GM21825 (cell line): ENCODE data around the gene CEP120.
"Not testable (repeated sequence)": the region's sequence is repeated elsewhere in the genome, so short reads cannot be mapped to it uniquely, and the experiment has no call there.

ENCODE experiments used
- ATAC-seq: cut with Tn5 transposase; IDR thresholded peaks from one replicate; pipeline ENCODE4 v1.9.1; 2021; ENCODE audit warnings: mild to moderate bottlenecking, moderate library complexity; ENCODE audit not compliant: unreplicated experiment

Gene CEP120

DNA sequence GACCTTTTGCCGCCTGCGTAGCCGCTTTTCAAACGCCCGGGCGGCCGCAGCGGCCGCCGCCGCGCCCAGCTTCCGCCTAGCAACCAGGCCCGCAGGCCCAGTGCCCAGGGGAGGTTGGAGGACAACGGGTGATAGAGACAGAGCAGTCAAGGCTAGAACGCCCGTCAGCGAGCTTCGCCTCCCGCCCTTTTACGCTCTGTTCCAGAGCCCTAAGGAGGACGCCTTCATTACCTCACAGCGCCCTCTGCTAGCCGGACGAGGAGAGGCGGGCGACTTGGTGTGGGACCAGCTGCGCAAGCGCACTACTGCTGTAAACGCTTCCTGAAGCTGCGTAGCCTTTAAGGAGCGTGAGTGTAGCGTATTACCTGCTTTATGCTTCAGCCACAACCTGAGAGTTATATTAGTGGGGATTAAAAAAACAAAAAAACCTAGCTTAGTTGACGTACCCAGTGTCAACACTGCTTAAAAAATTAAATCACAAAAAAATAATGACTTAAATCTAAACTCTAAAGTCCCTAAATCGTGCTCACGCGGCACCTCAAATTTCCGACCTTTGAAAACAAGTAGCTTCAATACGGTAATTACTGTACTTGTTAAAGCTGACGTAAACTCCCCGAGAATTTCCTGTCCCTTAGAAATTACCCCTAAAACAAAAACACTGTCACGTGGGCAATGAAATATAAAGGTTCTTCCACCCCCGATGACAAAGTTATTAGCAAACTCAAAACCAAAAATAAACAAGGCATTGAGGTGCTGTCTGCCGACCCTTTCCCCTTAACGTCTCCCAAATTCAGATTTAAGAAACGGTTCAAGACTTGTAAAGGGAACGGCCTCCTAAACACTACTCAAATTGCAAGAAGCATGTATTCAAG is at the start of gene CEP120:
Gene CEP120, minus strand, starts transcription at position 126 of the 872 bp plus-strand sequence. CDS start 405 bp downstream, outside the sequence.
- ATAC-seq, result peak; percentile 99

DNA sequence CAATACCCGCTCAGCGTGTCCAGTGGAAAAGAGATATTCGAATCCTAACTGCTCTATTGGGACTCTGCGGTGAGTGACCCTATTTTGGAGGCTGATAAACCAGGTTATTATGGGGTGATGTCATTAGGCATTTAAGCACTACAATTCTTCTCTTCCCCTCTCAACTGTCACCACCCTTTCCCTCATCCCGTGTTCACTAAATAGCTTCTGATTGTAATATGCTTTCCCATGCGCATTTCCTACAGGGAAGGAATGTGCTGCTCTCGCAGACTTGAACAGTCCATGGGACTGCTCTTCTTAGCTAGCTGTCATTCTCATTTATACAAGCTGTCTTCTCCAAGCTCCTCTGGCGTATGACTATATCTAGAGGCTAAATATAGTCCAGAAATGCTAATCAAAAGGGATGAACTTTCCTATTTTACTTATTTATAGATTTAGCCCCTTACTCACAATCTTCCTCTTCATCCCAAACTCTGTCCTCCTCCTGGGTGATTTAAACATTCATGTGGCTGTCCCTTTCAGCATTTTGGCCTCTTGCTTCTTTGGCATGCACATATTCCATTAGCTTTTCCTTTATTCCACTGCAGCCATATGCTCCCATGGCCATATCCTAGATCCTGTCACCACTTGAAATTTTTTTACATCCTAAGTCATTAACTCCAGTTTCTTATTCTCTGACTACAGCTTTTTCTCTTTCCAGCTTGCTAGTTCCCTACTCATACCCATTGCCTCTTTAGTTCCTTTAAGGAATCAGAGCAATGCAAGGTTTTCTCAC is 49.1 kb upstream of the CEP120 start:
- ATAC-seq, result no peak

DNA sequence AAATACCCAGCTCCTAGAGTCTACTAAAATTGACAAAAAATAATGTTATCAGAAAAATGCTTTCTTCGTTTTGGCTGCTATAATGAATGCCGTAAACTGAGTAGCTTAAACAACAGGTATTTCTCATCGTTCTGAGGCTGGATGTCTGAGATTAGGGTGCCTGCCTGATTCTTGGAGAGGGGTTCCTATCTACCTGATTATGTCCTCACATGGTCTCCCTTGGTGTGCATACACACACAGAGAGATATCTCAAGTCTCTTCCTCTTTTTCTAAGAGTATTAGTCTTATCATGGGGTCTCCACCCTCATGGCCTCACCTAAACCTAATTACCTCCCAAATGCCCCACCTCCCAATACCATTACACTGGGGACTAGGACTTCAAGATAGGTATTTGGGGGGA is 48.2 kb upstream of the CEP120 start:
- ATAC-seq, result no peak

DNA sequence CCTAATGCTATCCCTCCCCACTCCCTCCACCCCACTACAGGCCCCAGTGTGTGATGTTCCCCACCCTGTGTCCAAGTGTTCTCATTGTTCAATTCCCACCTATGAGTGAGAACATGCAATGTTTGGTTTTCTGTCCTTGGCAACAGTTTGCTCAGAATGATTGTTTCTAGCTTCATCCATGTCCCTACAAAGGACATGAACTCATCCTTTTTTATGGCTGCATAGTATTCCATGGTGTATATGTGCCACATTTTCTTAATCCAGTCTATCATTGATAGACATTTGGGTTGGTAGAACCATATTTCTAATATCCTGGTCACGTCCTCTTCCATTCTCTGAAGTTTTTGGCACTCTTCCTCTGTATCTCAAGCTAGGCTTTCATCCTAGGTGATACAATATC is 43.6 kb upstream of the CEP120 start:
- not testable (repeated sequence) for ATAC-seq

DNA sequence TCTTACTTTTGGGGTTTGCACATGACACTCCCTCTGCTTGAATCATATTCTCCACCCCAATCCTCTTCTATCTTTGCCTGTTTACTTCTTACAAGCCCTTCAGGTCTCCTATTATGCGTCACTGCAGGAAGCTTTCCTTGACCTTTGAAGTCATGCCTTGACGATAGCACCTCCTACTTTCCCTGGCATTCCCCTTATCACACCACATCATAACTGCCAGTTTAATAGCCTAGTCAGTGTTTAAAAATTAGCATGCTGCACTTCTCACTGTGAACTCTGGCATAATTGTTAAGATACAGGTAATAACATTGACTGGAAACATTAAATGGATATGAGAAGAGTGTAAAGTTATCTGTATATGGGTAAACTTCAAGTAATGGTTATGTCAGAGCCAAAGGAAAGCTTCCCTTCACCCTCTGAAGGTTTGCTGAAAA is 37.1 kb upstream of the CEP120 start:
- ATAC-seq, result no peak

DNA sequence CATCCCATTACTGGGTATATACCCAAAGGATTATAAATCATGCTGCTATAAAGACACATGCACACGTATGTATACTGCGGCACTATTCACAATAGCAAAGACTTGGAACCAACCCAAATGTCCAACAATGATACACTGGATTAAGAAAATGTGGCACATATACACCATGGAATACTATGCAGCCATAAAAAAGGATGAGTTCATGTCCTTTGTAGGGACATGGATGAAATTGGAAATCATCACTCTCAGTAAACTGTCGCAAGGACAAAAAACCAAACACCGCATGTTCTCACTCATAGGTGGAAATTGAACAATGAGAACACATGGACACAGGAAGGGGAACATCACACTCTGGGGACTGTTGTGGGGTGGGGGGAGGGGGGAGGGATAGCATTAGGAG is 35.8 kb upstream of the CEP120 start:
- ATAC-seq, result not testable (repeated sequence)

DNA sequence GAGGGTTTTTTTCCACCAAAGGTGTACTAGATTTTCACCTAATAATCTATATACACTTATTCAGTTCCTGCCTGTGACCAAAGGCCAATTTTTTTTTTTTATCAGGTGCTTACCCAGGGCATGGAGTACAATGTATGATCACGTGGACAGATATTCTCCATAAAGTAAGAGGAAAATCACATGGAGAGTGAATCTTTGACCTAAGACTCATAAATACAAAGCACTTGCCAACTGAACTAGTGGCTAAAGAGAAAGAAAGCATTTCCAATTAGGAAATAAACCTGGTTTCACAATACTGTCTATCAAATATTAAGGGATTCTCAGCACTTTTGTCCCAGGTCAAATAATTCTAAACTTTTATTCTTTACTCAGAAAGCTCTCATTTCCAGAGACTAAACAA is 33.0 kb upstream of the CEP120 start:
- no peak for ATAC-seq

DNA sequence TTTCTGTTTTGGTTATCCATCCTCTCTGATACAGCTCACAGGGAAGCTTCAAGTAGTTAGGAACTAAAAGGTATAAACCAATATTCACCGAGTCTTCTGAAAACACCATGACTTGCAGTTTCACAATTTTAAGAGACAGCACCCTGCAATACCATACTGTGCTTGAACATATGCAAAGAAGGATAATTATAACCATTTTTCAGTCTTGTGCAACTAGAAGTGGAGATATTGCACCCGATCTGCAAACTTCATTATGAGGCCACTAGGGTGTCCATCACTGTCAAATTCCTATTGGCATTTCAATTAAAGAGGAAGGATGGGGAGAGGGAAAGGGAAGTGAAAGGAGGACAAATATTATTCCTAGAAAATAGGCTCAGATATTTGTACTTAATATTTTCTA is 32.4 kb upstream of the CEP120 start:
- ATAC-seq, result peak; percentile 90

DNA sequence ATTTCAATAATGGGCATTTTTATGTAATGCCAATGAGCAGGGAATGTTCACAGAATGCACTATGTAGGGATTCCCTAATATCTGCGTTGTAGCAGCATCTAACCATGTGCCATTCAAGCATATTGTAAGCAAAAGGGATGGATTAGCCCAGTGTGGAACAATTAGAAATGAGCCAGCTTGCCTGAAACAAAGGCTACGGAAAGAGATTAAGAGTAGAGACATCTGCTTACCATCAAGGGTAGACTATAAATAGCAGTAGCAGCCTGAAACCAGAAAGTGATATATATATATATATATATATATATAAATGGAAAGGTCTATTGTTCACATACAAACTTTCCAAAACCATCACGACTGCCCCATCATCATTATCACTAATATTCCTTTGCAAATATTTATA is 31.9 kb upstream of the CEP120 start:
- peak; percentile 47 for ATAC-seq

DNA sequence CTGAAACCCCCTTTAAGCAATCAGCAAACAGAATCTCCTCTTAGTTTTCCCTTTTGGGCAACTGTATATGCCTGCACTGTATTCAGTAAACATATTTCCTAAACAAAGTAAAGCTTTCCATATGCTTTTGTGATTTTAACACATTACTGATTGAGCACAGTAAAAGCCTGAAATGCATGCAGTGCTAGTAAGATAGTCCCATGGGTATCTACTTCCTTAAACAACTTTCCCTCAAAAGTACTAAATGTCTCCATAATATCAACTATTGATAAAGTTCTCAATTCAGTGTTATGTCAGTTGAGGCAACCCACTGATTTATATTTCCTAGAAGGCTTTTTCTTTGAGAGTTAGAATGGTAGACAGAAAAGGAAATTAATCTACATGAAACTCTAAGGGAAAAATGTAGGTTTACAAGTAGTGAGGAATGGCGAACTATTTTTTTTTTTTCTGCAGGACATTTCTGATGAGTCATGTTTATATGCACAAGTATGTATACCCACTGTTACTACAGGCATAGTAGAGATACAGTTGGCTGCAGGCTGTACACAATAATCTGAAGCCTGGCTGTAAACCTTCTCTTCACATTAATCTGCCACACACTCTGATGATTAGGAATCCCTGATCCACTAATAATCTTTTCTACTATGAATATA is 31.2 kb upstream of the CEP120 start:
- no peak for ATAC-seq

DNA sequence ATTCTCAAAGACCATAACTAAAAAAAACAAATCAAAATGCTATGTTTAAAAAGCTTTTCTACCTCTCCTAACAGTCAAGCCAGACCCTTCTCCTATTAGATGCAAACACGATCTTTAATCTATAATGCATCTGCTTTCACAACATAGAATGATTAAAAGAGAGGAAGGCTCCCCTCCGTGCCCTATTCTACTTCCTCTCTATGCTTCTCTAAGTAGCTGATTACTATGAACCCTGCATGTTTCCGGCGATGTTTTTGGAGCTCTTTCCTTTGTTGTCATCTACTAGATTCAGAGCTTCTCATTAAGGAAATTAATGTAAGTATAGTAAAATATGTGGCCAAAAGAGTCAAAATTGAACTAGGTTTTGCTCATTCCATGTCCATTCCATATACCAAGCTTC is 29.2 kb upstream of the CEP120 start:
- ATAC-seq, result no peak

DNA sequence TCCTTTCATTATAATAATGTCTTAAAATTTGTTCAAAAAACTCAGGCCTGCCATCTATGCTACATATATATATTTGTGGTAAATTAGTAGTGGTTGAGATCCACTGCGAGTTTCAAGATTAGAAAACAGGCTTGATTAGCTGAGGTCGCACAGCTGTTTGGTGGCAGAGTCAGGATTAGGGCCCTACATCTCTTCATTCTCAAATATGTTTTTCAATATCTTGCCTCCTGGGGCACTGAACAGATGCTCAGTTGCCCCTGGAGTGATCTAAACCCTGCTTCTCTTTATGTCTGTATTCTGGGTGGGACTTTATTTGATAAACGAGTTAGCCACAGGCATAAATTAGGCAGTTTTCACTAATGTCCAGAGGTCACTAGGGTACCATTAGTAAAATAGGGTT is 27.8 kb upstream of the CEP120 start:
- no peak for ATAC-seq

DNA sequence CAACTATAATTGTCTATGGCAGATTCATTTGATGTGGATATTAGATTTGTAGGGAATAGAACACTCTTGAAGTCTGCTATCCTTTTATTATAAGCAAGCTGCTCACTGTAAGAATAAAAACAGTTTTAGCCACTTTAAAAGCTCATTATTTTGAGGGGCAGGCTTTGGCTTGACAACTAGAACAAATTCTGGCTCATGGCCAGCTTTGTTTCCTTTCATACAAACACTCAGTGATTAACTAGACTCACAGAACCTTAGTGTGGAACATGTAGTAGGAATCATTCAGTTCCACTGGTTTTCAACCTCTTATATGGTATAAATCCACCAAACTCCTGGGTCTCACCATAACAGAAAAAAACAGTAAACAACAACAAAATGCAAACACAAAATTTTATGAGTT is 27.4 kb upstream of the CEP120 start:
- no peak for ATAC-seq

DNA sequence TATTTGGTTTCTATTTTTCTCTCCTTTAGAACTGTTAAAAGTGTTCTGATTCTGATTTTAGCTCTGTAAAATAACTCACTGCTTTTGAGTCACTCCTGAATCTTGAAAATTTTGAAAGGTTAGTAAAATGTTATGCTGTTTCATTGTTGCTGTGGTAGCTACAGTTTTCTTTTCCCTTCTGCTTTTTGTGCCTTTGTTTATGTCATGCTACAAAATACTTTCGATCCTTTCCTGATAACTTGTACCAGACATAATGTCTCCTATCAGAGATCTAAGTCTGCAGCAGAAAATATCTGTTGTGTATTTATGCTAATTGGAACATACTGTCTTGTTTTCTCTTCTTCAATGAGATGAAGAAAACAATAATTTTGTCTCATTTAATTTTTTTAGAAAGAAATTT is 26.9 kb upstream of the CEP120 start:
- no peak for ATAC-seq

DNA sequence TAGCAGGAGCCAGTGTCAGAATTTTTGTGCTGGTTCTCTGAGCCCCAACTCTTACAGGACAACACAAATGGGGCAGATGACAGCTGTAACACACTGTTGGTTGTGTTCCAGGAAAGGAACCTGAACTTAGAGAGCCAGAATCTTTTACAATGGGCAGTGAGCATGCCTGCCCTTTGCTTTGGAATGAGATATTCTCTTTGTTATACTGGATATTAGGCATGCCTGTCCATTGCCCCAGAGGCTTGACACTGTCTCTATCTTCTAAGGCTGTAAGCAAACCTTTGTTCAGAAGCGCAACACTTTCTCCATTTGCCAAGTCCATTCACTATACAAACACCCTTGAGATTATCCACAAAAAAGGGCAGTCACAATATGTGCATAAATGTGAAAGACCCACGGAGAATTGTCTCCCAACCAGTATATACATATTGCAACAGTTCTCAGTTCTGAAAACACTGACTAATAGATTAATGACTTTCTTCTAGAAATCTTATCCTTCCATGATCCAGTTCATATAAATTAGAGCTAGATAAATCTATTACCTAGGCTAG is 26.3 kb upstream of the CEP120 start:
- ATAC-seq, result no peak

DNA sequence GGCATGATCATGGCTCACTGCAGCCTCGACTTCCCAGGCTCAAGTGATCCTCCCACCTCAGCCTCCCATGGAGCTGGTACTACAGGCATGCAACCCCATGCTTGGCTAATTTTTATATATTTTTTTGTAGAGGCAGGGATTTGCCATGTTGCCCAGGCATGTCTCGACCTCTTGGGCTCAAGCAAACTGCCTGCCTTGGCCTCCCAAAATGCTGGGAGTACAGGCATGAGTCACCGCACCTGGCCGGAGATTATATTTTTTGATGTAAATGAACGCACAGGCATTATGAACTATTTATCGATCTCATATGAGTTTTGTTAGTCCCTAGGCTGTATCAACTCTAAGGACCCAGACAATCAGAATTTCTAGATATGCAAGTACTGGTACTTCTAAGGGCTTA is 25.5 kb upstream of the CEP120 start:
- no peak for ATAC-seq

DNA sequence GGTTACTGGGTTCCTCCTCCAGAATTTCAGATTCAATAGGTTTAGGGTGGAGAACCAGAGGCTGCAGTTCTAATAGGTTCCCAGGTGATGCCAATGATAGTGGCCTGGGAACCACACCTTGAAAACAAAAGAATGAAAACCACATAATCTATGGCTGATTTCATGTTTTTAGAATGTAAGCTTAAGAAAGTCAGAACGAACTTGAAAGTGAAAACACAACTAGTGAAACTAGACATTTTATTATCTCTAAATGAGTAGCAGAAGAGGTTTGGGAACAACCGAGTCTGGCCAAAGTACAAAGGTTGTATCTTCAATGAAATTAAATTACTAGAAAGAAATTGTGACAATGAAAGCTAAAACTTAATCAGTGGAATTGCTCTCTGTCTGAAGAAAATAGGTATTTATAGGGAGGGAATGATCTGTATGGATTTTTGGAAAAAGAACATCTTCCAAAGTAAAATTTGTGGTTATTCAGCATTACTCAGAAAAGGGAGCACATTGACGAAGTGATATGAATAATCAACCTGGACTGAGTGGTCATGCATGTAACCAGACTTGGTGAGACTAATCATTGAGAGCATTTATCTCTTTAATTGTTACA is 24.9 kb upstream of the CEP120 start:
- ATAC-seq, result peak; percentile 89

DNA sequence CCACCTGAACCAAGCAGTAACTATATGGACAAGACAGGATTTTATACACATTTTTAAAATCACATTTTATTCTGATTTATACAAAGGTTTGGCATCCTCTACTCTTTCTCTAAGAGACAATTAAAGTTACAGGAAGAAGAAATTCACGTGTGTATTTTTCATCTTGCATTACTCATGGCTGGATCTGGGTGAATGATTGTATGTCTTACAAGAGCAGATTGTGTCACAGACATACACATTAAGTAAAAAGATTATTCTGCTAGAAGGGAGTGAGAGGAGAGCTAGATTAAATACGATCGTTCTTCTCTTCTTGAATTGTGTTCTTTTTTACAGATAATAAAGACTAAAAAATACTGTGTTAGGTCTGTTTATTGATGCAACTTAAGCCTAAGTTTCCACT is 20.8 kb upstream of the CEP120 start:
- ATAC-seq, result no peak

DNA sequence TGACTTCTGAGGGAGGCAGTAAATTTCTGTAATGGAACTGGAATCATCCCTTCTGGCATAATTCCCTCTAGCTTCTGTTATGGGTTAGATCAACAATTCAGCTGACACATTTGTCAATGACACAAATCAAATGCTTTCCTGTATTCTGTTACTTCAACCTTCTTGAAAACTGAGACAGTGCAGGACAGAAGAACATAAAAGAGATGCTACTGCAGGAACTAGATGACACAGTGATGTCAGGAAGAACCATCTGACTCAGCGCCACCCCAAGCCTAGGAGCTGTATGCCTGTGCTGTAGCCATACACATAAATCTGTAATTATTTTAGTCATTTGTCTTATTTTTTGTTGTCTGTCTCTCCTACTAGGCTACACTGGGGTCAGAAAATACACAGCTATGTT is 18.2 kb upstream of the CEP120 start:
- ATAC-seq, result peak; percentile 52

DNA sequence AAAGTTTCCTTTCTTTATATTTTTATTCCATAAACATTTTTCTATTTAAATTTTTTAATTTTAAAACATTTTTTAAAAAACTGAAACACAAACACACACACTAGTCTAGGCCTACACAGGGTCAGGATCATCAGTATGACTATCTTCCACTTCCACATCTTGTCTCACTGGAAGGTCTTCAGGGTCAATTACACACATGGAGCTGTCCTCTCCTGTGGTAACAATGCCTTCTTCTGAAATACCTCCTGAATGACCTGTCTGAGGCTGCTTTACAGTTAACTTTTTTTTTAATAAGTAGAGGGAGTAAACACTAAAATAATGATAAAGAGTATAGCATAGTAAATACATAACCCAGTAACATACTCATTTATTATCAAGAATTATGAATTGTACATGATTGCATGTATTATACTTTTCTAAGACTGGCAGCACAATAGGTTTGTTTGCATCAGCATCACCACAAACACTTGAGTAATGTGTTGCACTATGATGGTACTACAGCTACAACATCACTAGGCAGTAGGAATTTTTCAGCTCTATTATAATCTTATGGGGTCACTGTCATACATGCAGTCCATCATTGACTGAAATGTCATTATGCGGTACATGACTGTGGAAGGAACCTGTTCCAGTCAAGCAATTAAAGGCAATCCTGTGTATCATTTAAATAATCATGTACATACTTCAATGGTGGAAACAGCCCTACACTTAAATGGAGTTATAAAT is 17.4 kb upstream of the CEP120 start:
- no peak for ATAC-seq
